Cardiac muscle cell (in vitro differentiated cells and primary cell): Measurements from ENCODE around the gene ENTPD6. TPM values are rescaled to one million over a fixed set of nuclear protein-coding genes. Genes with fewer than 3 reads are reported as not detected.

ENCODE experiments used
- DNase-seq, 2 donors: peaks; one replicate each; pipeline versions ENCODE4 v3.0.0 to v3.0.0-alpha.2; 2010 to 2017; ENCODE audit warnings: low read depth in 1 of 2, low spot score in 1 of 2
- H3K27ac ChIP-seq: fragments of 200-600 bp; sonication (generic); 2 replicates; pipeline ENCODE4 v1.5.1; 2016
- H3K27me3 ChIP-seq: fragments of 200-600 bp; sonication (generic); 2 replicates; pipeline ENCODE4 v1.6.0; 2016; ENCODE audit warnings: control low read depth
- H3K36me3 ChIP-seq: fragments of 200-600 bp; sonication (generic); 2 replicates; pipeline ENCODE4 v1.5.1; 2016; ENCODE audit warnings: control low read depth
- H3K4me1 ChIP-seq: fragments of 200-600 bp; sonication (generic); 2 replicates; pipeline ENCODE4 v1.8.1; 2017; ENCODE audit warnings: low read depth, mild to moderate bottlenecking, mixed run types
- H3K4me3 ChIP-seq: fragments of 200-600 bp; sonication (generic); 2 replicates; pipeline ENCODE4 v1.5.1; 2016; ENCODE audit warnings: mild to moderate bottlenecking
- H3K9me3 ChIP-seq: fragments of 200-600 bp; sonication (generic); 2 replicates; pipeline ENCODE4 v1.5.1; 2017; ENCODE audit warnings: low read depth, mild to moderate bottlenecking, control low read depth
- CTCF ChIP-seq: IDR thresholded peaks from 2 replicates; pipeline ENCODE4 v1.5.1; 2012; ENCODE audit warnings: low read depth, mild to moderate bottlenecking, low read length
- polyA plus RNA-seq: library from polyadenylated mRNA; unstranded; fragments of >200 nt; fragmentation: Nextera tagmentation; extraction: Ambion mirVana; gene quantifications from 2 replicates; pipeline ENCODE4 v1.2.1, GENCODE V29; 2016
- total RNA-seq: library from RNA; depleted of rRNA; stranded (reverse); fragments of >200 nt; gene quantifications from 2 replicates; pipeline ENCODE4 v1.2.3, GENCODE V29; 2016

The ENTPD6 gene
- total and polyA plus RNA-seq, 2 experiments from 2014 or later = 95.7 to 107 TPM

- Histone ChIP-seq H3K9me3 (no peaks in the 10 kb centered on the region), H3K4me1 (peaks cover 29% of the 10 kb centered on the region), H3K27ac (peak overlapping the region; percentile 70), H3K27me3 (no peaks in the 10 kb centered on the region), H3K36me3 (no peaks in the 10 kb centered on the region), H3K4me3 (no peak overlapping the region)
- DNase-seq = peak in 1 of 2 donors; percentile 86
- TF ChIP-seq CTCF = peak; percentile 23
These were observed 27.7 kb downstream of the ENTPD6 start for GRCh38 chr20:25223179-25223661.

- Histone ChIP-seq H3K27ac (peak overlapping the region; percentile 70), H3K9me3 (no peaks in the 10 kb centered on the region), H3K27me3 (no peaks in the 10 kb centered on the region), H3K4me1 (peaks cover 31% of the 10 kb centered on the region), H3K4me3 (no peak overlapping the region), H3K36me3 (no peaks in the 10 kb centered on the region)
- no peak for DNase-seq
- no peak for TF ChIP-seq CTCF
These were observed 28.5 kb downstream of the ENTPD6 start for GRCh38 chr20:25223765-25224720.

GRCh38 chr20:25224941-25225340, 29.4 kb downstream of the ENTPD6 start:
- Histone ChIP-seq H3K4me3 (no peak overlapping the region), H3K36me3 (no peaks in the 10 kb centered on the region), H3K4me1 (peaks cover 38% of the 10 kb centered on the region), H3K27ac (no peak overlapping the region), H3K27me3 (no peaks in the 10 kb centered on the region), H3K9me3 (no peaks in the 10 kb centered on the region)
- no peak for TF ChIP-seq CTCF
- no peak for DNase-seq

GRCh38 chr20:25225642-25226432, 30.3 kb downstream of the ENTPD6 start:
- Histone ChIP-seq H3K9me3 (no peaks in the 10 kb centered on the region), H3K36me3 (no peaks in the 10 kb centered on the region)
- no peak for DNase-seq

More at GRCh38 chr20:25225642-25226432, 30.3 kb downstream of the ENTPD6 start:
- no peaks in the 10 kb centered on the region for H3K27me3 ChIP-seq
- H3K27ac ChIP-seq = peak overlapping the region; percentile 99
- TF ChIP-seq CTCF = no peak
- peaks cover 46% of the 10 kb centered on the region for H3K4me1 ChIP-seq
- H3K4me3 ChIP-seq = no peak overlapping the region
